Measurements from ENCODE around the gene SUMF1.
A peak's percentile ranks its signal among the peaks of the same experiment; 100 is the strongest.

- TF ChIP-seq CTCF (conservative IDR thresholded peaks at IDR 0.05; ENCODE audit: low read depth, low read length) (0 out of 2 replicates have a peak, but pooled peaks have one; percentile 24), EZH2 (IDR thresholded peaks at IDR 0.05; ENCODE audit: low read length, unreplicated experiment) (no peak), EZH2phosphoT487 (IDR thresholded peaks at IDR 0.05; ENCODE audit: borderline replicate concordance, low read length) (no peak)
Observed at GRCh38 chr3:4492208-4493013, 25.3 kb upstream of the SUMF1 start.

All from PC-3 (cell line).